ENCODE data around the gene SGMS2.

- TF ChIP-seq POLR2A (IDR thresholded peaks at IDR 0.05; ENCODE audit: low read depth, low read length) (no peak), TAF1 (IDR thresholded peaks at IDR 0.05; ENCODE audit: borderline replicate concordance, low read depth, low read length) (no peak)
Measured at GRCh38 chr4:107814758-107815157, 10.0 kb upstream of the SGMS2 start.

All from GM12892 (cell line).